ENCODE data around the gene CACNA2D2.

CACNA2D2 gene

GRCh38 chr3:50473768-50474167, 29.7 kb downstream of the CACNA2D2 start:
- H3K36me3 ChIP-seq (replicated peaks; ENCODE audit: insufficient read depth, low read length), result no peaks in the 10 kb centered on the region
- DNase-seq, result no peak
- no peaks in the 10 kb centered on the region for H3K4me1 ChIP-seq (ENCODE audit: low read length)
- no peaks in the 10 kb centered on the region for H3K9me2 ChIP-seq (replicated peaks; ENCODE audit: insufficient read depth, low read length)
- H3K27me3 ChIP-seq (replicated peaks; ENCODE audit: insufficient read depth, low read length), result peaks cover 67% of the 10 kb centered on the region
- H3K4me2 ChIP-seq (ENCODE audit: low read depth, low read length), result no peak overlapping the region
- H3F3A ChIP-seq (ENCODE audit: insufficient read depth, low read length), result no peaks in the 10 kb centered on the region
- no peak overlapping the region for H3K4me3 ChIP-seq (ENCODE audit: low read length)
- no peaks in the 10 kb centered on the region for H3K9me3 ChIP-seq (replicated peaks; ENCODE audit: insufficient read depth, low read length)
- H3K9ac ChIP-seq (ENCODE audit: low read length), result no peak overlapping the region
- TF ChIP-seq EZH2 (optimal IDR thresholded peaks at IDR 0.05; ENCODE audit: low read depth, low read length), result no peak
- no peak overlapping the region for H3K27ac ChIP-seq (ENCODE audit: low read length)
- H3K79me2 ChIP-seq (ENCODE audit: low read length), result no peaks in the 10 kb centered on the region
- H2AFZ ChIP-seq (ENCODE audit: low read length), result no peak overlapping the region
- no peaks in the 10 kb centered on the region for H4K20me1 ChIP-seq (ENCODE audit: insufficient read depth, low read length)

DNA sequence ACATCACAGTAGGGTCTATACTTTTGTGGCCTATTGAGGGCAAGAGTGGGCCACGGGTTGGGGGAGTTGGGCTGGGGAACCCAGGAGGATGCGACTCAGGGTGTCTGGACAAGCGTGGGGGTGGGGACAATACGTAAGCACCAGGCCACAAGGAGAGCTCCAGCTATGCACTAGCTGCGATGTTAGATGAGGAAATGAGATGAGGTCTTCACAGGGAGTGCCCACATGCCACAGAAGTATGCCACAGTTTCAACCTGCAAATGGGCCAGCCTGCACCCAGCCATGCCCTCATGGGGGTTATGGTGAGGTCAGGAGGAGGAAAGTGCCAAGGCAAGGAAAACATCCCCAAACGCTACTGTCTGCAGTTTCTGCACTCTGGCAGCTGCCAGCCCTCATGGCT, 30.5 kb downstream of the CACNA2D2 start:
- TF ChIP-seq EZH2phosphoT487 (IDR thresholded peaks at IDR 0.05; ENCODE audit: low read length) (no peak), CTCF (IDR thresholded peaks at IDR 0.05; ENCODE audit: low read length) (no peak), EZH2 (optimal IDR thresholded peaks at IDR 0.05; ENCODE audit: low read depth, low read length) (no peak)
- no peaks in the 10 kb centered on the region for H4K20me1 ChIP-seq (ENCODE audit: insufficient read depth, low read length)
- H3K79me2 ChIP-seq (ENCODE audit: low read length), result no peaks in the 10 kb centered on the region
- H3K4me1 ChIP-seq (ENCODE audit: low read length), result no peaks in the 10 kb centered on the region
- DNase-seq, result no peak
- no peaks in the 10 kb centered on the region for H3K36me3 ChIP-seq (replicated peaks; ENCODE audit: insufficient read depth, low read length)
- no peak overlapping the region for H2AFZ ChIP-seq (ENCODE audit: low read length)
- peaks cover 62% of the 10 kb centered on the region for H3K27me3 ChIP-seq (replicated peaks; ENCODE audit: insufficient read depth, low read length)
- H3K9ac ChIP-seq (ENCODE audit: low read length), result no peak overlapping the region
- no peaks in the 10 kb centered on the region for H3F3A ChIP-seq (ENCODE audit: insufficient read depth, low read length)
- H3K9me2 ChIP-seq (replicated peaks; ENCODE audit: insufficient read depth, low read length), result no peaks in the 10 kb centered on the region
- no peak overlapping the region for H3K4me2 ChIP-seq (ENCODE audit: low read depth, low read length)
- H3K4me3 ChIP-seq (ENCODE audit: low read length), result no peak overlapping the region
- no peaks in the 10 kb centered on the region for H3K9me3 ChIP-seq (replicated peaks; ENCODE audit: insufficient read depth, low read length)
- H3K27ac ChIP-seq (ENCODE audit: low read length), result no peak overlapping the region

- Histone ChIP-seq H3K4me2 (ENCODE audit: low read depth, low read length) (no peak overlapping the region), H2AFZ (ENCODE audit: low read length) (no peak overlapping the region), H3K4me1 (ENCODE audit: low read length) (no peaks in the 10 kb centered on the region), H3K4me3 (ENCODE audit: low read length) (no peak overlapping the region), H3K27ac (ENCODE audit: low read length) (no peak overlapping the region), H3K36me3 (replicated peaks; ENCODE audit: insufficient read depth, low read length) (no peaks in the 10 kb centered on the region), H4K20me1 (ENCODE audit: insufficient read depth, low read length) (no peaks in the 10 kb centered on the region), H3K27me3 (replicated peaks; ENCODE audit: insufficient read depth, low read length) (peaks cover 65% of the 10 kb centered on the region), H3K9me2 (replicated peaks; ENCODE audit: insufficient read depth, low read length) (no peaks in the 10 kb centered on the region), H3K79me2 (ENCODE audit: low read length) (no peaks in the 10 kb centered on the region), H3F3A (ENCODE audit: insufficient read depth, low read length) (no peaks in the 10 kb centered on the region), H3K9ac (ENCODE audit: low read length) (no peak overlapping the region), H3K9me3 (replicated peaks; ENCODE audit: insufficient read depth, low read length) (no peaks in the 10 kb centered on the region)
- TF ChIP-seq EZH2 (optimal IDR thresholded peaks at IDR 0.05; ENCODE audit: low read depth, low read length) (no peak), EZH2phosphoT487 (IDR thresholded peaks at IDR 0.05; ENCODE audit: low read length) (no peak), CTCF (IDR thresholded peaks at IDR 0.05; ENCODE audit: low read length) (no peak)
- DNase-seq, result no peak
These were observed 32.8 kb downstream of the CACNA2D2 start for GRCh38 chr3:50470658-50471057.

DNA sequence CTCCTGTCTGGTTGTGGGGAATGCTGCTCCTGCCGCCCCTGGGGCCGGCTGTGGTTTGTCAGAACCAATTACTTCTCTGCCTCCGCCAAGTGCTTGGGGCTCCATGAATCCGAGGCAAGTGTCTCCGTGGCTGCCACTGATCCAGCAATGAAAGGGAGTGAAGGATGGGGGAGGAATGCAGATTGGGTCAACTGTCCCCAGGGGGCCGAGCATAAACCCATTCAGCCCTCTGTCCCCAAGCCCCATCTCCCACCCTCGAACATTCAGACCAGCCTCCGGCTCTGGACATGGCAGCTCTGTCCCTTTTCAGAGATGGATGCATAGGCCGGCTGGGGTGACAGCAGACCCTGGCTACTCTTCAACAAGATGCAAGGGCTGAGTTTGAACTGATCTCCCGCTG, 35.5 kb downstream of the CACNA2D2 start:
- H3F3A ChIP-seq (ENCODE audit: insufficient read depth, low read length), result no peaks in the 10 kb centered on the region
- H3K9me3 ChIP-seq (replicated peaks; ENCODE audit: insufficient read depth, low read length), result no peaks in the 10 kb centered on the region
- H3K4me2 ChIP-seq (ENCODE audit: low read depth, low read length), result no peak overlapping the region
- no peak for DNase-seq
- no peaks in the 10 kb centered on the region for H3K9me2 ChIP-seq (replicated peaks; ENCODE audit: insufficient read depth, low read length)
- no peaks in the 10 kb centered on the region for H3K36me3 ChIP-seq (replicated peaks; ENCODE audit: insufficient read depth, low read length)
- no peak overlapping the region for H3K9ac ChIP-seq (ENCODE audit: low read length)
- H4K20me1 ChIP-seq (ENCODE audit: insufficient read depth, low read length), result no peaks in the 10 kb centered on the region
- no peak overlapping the region for H3K4me3 ChIP-seq (ENCODE audit: low read length)
- no peaks in the 10 kb centered on the region for H3K79me2 ChIP-seq (ENCODE audit: low read length)
- no peak overlapping the region for H2AFZ ChIP-seq (ENCODE audit: low read length)
- TF ChIP-seq EZH2phosphoT487 (IDR thresholded peaks at IDR 0.05; ENCODE audit: low read length), result no peak
- no peak for TF ChIP-seq CTCF (IDR thresholded peaks at IDR 0.05; ENCODE audit: low read length)
- no peak for TF ChIP-seq EZH2 (optimal IDR thresholded peaks at IDR 0.05; ENCODE audit: low read depth, low read length)
- no peak overlapping the region for H3K27ac ChIP-seq (ENCODE audit: low read length)
- peaks cover 74% of the 10 kb centered on the region for H3K27me3 ChIP-seq (replicated peaks; ENCODE audit: insufficient read depth, low read length)
- H3K4me1 ChIP-seq (ENCODE audit: low read length), result no peaks in the 10 kb centered on the region
